Measurements from ENCODE around the gene NAPA.

The NAPA gene

GRCh38 chr19:47514869-47515588 lies at the start of gene NAPA:
TSS of gene NAPA (minus strand) at chr19:47515063. CDS start at chr19:47514940, 123 bp downstream.
- DNase-seq = peak; percentile 100

GRCh38 chr19:47564081-47564480 lies 49.2 kb upstream of the NAPA start:
- DNase-seq = no peak

GRCh38 chr19:47561440-47562057 lies 46.7 kb upstream of the NAPA start:
- DNase-seq = no peak

GRCh38 chr19:47560999-47561398 lies 46.1 kb upstream of the NAPA start:
- DNase-seq = no peak

GRCh38 chr19:47550129-47550528 lies 35.3 kb upstream of the NAPA start:
- no peak for DNase-seq

- DNase-seq = peak; percentile 28
Observed at GRCh38 chr19:47549261-47549862, 34.5 kb upstream of the NAPA start.

GRCh38 chr19:47547199-47547598 lies 32.3 kb upstream of the NAPA start:
- no peak for DNase-seq

GRCh38 chr19:47545061-47545948 lies 30.4 kb upstream of the NAPA start:
- no peak for DNase-seq

- DNase-seq = no peak
Observed at GRCh38 chr19:47544476-47544875, 29.6 kb upstream of the NAPA start.

GRCh38 chr19:47544075-47544474 lies 29.2 kb upstream of the NAPA start:
- DNase-seq = no peak

- no peak for DNase-seq
Observed at GRCh38 chr19:47542030-47542475, 27.2 kb upstream of the NAPA start.

GRCh38 chr19:47541518-47541917 lies 26.7 kb upstream of the NAPA start:
- DNase-seq = no peak

- DNase-seq = no peak
Observed at GRCh38 chr19:47540748-47541147, 25.9 kb upstream of the NAPA start.

- DNase-seq = no peak
Observed at GRCh38 chr19:47539747-47540311, 25.0 kb upstream of the NAPA start.

- DNase-seq = no peak
Observed at GRCh38 chr19:47538812-47539211, 23.9 kb upstream of the NAPA start.

- no peak for DNase-seq
Observed at GRCh38 chr19:47537493-47537892, 22.6 kb upstream of the NAPA start.

GRCh38 chr19:47534628-47535027 lies 19.8 kb upstream of the NAPA start:
- DNase-seq = no peak

- DNase-seq = no peak
Observed at GRCh38 chr19:47531640-47532387, 17.0 kb upstream of the NAPA start.

- no peak for DNase-seq
Observed at GRCh38 chr19:47529018-47529742, 14.3 kb upstream of the NAPA start.

GRCh38 chr19:47526798-47527197 lies 11.9 kb upstream of the NAPA start:
- DNase-seq = no peak

GRCh38 chr19:47523473-47523872 lies 8.6 kb upstream of the NAPA start:
- no peak for DNase-seq

All from NCI-H2107 (cell line).